ENCODE data around the gene KXD1.
"Not testable (repeated sequence)": the region's sequence is repeated elsewhere in the genome, so short reads cannot be mapped to it uniquely, and the experiment has no call there.

Gene KXD1

GRCh38 chr19:18536475-18536874 lies 21.2 kb upstream of the KXD1 start:
- no peak for DNase-seq (ENCODE audit: low spot score)

DNA sequence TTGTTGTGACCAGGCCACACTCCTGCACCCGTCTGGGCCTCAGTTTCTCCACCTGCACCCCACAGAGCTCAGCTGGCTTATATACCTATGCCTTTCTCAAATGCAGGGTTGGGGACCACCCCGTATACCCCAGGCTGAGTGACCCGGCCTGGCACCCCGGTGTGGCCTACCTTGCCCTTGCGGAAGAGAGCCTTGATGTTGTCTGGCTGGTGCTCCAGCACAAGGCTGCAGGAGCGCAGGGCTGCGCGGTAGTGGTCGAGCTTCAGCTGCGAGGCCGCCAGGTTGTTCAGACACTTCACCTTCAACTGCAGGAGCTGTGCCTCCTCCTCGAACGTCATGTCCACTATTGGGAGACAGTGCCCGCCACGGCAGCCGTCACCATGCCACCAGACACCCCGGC lies 20.2 kb upstream of the KXD1 start:
- no peak for DNase-seq (ENCODE audit: low spot score)

DNA sequence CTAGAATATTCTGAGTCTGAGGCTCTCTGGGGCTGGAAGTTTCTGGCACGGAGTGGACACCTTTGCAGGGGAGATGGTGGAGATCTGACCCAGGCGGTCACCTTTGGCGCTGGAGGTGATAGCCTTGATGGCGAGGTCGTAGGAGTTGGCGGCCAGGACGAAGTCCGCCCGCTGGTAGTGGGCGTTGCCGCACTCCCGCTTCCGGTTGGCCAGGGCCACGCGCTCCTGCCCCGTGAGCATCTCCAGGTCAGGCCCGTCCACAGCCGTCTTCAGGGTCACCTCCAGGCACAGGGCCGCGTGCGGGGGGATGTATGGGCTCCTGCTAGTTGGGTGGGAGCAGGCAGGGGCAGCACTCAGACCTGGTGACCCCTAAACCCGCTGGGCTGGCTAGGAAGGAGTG lies 19.6 kb upstream of the KXD1 start:
- DNase-seq (ENCODE audit: low spot score): no peak

GRCh38 chr19:18539372-18539771 lies 18.3 kb upstream of the KXD1 start:
- DNase-seq (ENCODE audit: low spot score): no peak

GRCh38 chr19:18540200-18540599 lies 17.5 kb upstream of the KXD1 start:
- not testable (repeated sequence) for DNase-seq (ENCODE audit: low spot score)

- no peak for DNase-seq (ENCODE audit: low spot score)
Observed at GRCh38 chr19:18541258-18541991, 16.2 kb upstream of the KXD1 start.

- no peak for DNase-seq (ENCODE audit: low spot score)
Observed at GRCh38 chr19:18541992-18542940, 15.4 kb upstream of the KXD1 start.

DNA sequence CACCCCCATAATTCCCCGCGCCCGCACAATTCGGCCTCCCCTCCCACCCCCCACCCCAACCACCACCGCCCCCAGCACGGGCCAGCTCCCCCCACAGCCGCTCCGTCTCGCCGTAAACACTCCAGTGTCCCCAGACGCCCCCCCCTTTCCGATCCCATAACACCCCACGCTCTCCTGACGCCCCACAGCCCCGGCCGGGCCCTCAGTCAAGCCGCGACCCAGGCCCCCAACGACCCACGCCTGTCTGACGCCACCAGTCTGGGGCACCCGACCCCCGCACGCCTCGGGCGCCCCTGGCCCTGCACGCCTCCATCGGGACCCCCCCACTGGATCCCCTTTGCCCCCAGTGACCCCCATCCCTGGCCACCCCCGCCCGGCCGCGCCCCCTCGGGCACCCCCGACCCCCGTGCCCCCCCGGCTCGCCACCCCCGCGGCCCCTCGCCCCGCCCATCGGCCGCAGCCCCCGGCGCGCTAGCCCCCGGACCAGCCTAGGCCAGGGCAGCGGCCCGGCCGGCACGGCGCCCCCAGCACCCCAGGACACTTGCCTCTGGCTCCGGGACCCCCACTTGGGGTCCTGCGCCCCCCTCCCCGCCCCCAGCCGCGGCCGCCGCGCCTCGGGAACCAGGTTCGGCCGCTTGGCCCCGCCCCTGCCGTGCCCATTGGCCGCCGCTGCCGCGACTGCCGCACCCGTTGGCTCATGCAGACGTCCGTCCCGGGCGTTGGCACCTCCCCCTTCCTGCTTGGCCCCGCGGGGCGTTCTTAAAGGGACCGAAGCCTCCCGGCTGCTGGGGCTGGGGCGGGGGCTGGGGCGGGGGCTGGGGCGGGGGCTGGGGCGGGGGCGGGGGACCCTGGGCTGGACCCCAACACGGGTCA lies 14.5 kb upstream of the KXD1 start, which contains the start of gene FKBP8:
FKBP8 (minus strand) TSS at position 633 of the 873 bp plus-strand sequence. CDS start 1,603 bp downstream, outside the sequence.
- peak; percentile 91 for DNase-seq (ENCODE audit: low spot score)

- DNase-seq (ENCODE audit: low spot score): peak; percentile 70
Observed at GRCh38 chr19:18543814-18544475, 13.7 kb upstream of the KXD1 start.

DNA sequence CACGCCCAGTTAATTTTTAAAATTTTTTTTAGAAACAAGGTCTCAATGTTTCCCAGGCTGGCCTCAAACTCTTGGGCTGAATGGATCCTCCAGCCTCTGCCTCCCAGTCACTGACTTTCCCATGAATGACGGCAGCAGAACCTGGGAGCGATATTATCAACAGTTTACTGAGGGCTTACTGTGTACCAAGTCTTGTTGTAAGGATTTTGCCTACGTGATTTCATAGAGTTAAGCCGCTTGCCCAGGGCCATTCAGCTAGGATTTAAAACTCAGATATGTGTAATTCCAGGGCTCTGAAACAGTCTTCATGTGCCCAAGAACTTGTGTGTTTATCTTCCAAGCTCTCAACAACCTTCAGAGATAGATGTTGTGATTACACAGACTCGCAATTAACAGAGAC lies 6.0 kb upstream of the KXD1 start:
- DNase-seq (ENCODE audit: low spot score): no peak

DNA sequence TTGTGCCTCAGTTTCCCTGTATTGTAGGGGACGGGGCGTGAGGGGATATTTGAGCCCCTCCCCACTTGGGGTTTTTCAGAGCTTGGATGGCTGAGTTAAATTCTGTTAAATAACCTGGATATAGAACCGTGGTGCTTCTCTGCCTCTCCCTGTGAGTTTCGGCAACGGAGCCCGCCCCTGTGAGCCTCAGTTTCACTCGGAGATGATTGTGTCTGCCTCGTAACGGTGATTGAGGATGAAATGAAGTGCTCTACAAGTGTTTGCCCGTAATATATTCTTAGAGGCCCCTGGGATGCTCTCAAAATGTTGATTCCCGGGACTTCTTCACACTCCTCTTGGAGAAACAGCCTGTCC lies 509 bp downstream of the KXD1 start:
- no peak for DNase-seq (ENCODE audit: low spot score)

GRCh38 chr19:18558604-18559003 lies 934 bp downstream of the KXD1 start:
- DNase-seq (ENCODE audit: low spot score): no peak

DNA sequence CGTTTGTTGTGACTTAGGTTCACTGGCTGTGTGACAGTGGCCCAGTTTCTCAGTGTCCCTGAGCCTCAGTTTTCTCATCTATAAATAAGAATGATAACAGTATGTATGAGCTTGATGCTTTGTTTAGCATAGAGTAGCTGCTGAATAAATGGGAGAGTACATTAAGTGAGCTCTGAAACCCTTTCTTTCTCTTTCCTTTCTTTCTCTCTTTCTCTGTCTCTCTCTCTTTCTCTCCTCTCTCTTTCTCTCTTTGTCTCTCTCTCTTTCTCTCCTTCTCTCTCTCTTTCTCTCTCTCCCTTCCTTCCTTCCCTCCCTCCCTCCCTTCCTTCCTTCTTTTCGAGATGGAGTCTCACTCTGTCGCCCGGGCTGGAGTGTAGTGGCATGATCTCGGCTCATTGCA lies 2.0 kb downstream of the KXD1 start:
- DNase-seq (ENCODE audit: low spot score): no peak

- DNase-seq (ENCODE audit: low spot score): no peak
Observed at GRCh38 chr19:18562086-18562485, 4.4 kb downstream of the KXD1 start.

- DNase-seq (ENCODE audit: low spot score): no peak
Observed at GRCh38 chr19:18566953-18567352, 9.3 kb downstream of the KXD1 start.

DNA sequence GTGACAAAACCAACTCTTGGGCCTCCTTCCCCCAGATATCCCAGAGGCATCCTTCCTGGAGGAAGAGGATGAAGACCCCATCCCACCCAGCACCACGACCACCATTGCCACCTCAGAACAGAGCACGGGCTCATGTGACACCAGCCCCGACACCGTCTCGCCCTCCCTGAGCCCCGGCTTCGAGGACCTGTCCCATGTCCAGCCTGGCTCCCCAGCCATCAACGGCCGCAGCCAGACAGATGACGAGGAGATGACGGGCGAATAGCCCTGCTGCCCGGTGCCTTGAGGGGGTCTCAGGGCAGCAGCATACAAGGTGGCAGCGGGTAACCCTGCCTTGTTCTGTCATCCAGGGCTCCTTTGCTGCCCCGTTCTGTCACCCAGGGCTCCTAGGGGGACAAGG lies 10.7 kb downstream of the KXD1 start:
- no peak for DNase-seq (ENCODE audit: low spot score)

GRCh38 chr19:18571564-18572344 lies 14.1 kb downstream of the KXD1 start, which contains the start of gene UBA52:
Gene UBA52, plus strand, starts transcription at chr19:18571857. Its CDS starts 1,444 bp downstream, at chr19:18573301.
- peak; percentile 96 for DNase-seq (ENCODE audit: low spot score)

GRCh38 chr19:18574691-18575291 lies 17.1 kb downstream of the KXD1 start:
- DNase-seq (ENCODE audit: low spot score): no peak

- DNase-seq (ENCODE audit: low spot score): no peak
Observed at GRCh38 chr19:18576383-18576782, 18.7 kb downstream of the KXD1 start.

GRCh38 chr19:18577365-18577914 lies 19.8 kb downstream of the KXD1 start:
- no peak for DNase-seq (ENCODE audit: low spot score)

All from cerebellar cortex (tissue), 1 donor.